A549 (cell line): ENCODE data around the gene CCDC124.

Experiments used
- CEBPB ChIP-seq, 2 experiments: fragments of >200 bp in 1 of 2; sonication (Bioruptor Twin) in 1 of 2; formaldehyde crosslinking in 1 of 2; IDR thresholded peaks; 2 replicates each; pipeline ENCODE4 v1.6.1; 2012 to 2016
- GATA3 ChIP-seq: IDR thresholded peaks from 2 replicates; pipeline ENCODE4 v1.6.1; 2012; ENCODE audit warnings: borderline replicate concordance
- MAX ChIP-seq: IDR thresholded peaks from 2 replicates; pipeline ENCODE4 v1.6.1; 2012
- NR3C1 ChIP-seq: fragments of >200 bp; sonication (Bioruptor Twin); formaldehyde crosslinking; IDR thresholded peaks from 3 replicates; pipeline ENCODE4 v1.6.1; 2017
- PHF8 ChIP-seq: fragments of 200-600 bp; sonication (generic); IDR thresholded peaks from 2 replicates; pipeline ENCODE4 v1.6.1; 2016; ENCODE audit warnings: low read depth, mild to moderate bottlenecking, antibody characterized with exemption, moderate library complexity, borderline replicate concordance
- POLR2A ChIP-seq: IDR thresholded peaks from 2 replicates; pipeline ENCODE4 v1.6.1; 2012; ENCODE audit warnings: mild to moderate bottlenecking, low read length
- TF ChIP-seq, protein P1 (sequence below): fragments of >200 bp; sonication (Bioruptor Twin); formaldehyde crosslinking; IDR thresholded peaks from 3 replicates; pipeline ENCODE4 v1.5.1; 2016
- TF ChIP-seq, protein P2 (sequence below): IDR thresholded peaks from 2 replicates; pipeline ENCODE4 v1.6.1; 2012; ENCODE audit warnings: low read depth, borderline replicate concordance

- no peak for TF ChIP-seq POLR2A
- TF ChIP-seq, protein P1, sequence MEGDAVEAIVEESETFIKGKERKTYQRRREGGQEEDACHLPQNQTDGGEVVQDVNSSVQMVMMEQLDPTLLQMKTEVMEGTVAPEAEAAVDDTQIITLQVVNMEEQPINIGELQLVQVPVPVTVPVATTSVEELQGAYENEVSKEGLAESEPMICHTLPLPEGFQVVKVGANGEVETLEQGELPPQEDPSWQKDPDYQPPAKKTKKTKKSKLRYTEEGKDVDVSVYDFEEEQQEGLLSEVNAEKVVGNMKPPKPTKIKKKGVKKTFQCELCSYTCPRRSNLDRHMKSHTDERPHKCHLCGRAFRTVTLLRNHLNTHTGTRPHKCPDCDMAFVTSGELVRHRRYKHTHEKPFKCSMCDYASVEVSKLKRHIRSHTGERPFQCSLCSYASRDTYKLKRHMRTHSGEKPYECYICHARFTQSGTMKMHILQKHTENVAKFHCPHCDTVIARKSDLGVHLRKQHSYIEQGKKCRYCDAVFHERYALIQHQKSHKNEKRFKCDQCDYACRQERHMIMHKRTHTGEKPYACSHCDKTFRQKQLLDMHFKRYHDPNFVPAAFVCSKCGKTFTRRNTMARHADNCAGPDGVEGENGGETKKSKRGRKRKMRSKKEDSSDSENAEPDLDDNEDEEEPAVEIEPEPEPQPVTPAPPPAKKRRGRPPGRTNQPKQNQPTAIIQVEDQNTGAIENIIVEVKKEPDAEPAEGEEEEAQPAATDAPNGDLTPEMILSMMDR, result no peak
- no peak for TF ChIP-seq MAX
- TF ChIP-seq NR3C1, result no peak
- TF ChIP-seq, protein P2, sequence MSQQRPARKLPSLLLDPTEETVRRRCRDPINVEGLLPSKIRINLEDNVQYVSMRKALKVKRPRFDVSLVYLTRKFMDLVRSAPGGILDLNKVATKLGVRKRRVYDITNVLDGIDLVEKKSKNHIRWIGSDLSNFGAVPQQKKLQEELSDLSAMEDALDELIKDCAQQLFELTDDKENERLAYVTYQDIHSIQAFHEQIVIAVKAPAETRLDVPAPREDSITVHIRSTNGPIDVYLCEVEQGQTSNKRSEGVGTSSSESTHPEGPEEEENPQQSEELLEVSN, result no peak
- no peak for TF ChIP-seq CEBPB (IDR thresholded peaks at IDR 0.05)
- no peak for TF ChIP-seq PHF8
- no peak for TF ChIP-seq GATA3
These were observed 757 bp downstream of the CCDC124 start for GRCh38 chr19:17933414-17934129.
